ENCODE data around the gene TBC1D20. TPM values are rescaled to one million over a fixed set of nuclear protein-coding genes. Genes with fewer than 3 reads are reported as not detected.

Gene TBC1D20
- total and polyA plus RNA-seq, 2 experiments from 2014 or later = 4.8 to 15.0 TPM

- Mint-ChIP-seq H3K9me3 (peaks cover 12% of the 10 kb centered on the region; the same call in 2 of the 3 replicates), H3K4me1 (no peaks in the 10 kb centered on the region; the same call in 2 of the 3 replicates), H3K4me3 (no peak overlapping the region)
Measured at GRCh38 chr20:415820-416322, 46.5 kb downstream of the TBC1D20 start.

More at GRCh38 chr20:415820-416322, 46.5 kb downstream of the TBC1D20 start:
- no peaks in the 10 kb centered on the region for H3F3A ChIP-seq (replicated peaks; ENCODE audit: low read depth)
- Mint-ChIP-seq H3K27ac (peak overlapping the region; percentile 26), H3K36me3 (ENCODE audit: low read depth) (peaks cover 56% of the 10 kb centered on the region), H3K27me3 (ENCODE audit: insufficient read depth, low read depth, poor library complexity) (peaks cover 5% of the 10 kb centered on the region)
- H3K27ac ChIP-seq (ENCODE audit: low read depth) = peak overlapping the region; percentile 66; the same call in 1 of the 2 replicates
- H3K4me3 ChIP-seq = no peak overlapping the region
- H4K20me1 ChIP-seq (replicated peaks; ENCODE audit: insufficient read depth) = peaks cover 14% of the 10 kb centered on the region
- ATAC-seq = no peak
- H3K79me2 ChIP-seq (replicated peaks; ENCODE audit: insufficient read depth) = peaks cover 31% of the 10 kb centered on the region
- H3K36me3 ChIP-seq (ENCODE audit: insufficient read depth) = peaks cover 18% of the 10 kb centered on the region
- H3K4me1 ChIP-seq (ENCODE audit: insufficient read depth) = no peaks in the 10 kb centered on the region
- no peaks in the 10 kb centered on the region for H3K27me3 ChIP-seq (ENCODE audit: insufficient read depth)
- H2AFZ ChIP-seq = no peak overlapping the region
- H3K4me2 ChIP-seq = no peak overlapping the region
- no peak for TF ChIP-seq STAT1 (IDR thresholded peaks at IDR 0.05; ENCODE audit: unreplicated experiment)
- no peak for TF ChIP-seq CTCF (conservative IDR thresholded peaks at IDR 0.05; ENCODE audit: low read depth in 2 of 2)
- no peak for TF ChIP-seq JUNB (IDR thresholded peaks at IDR 0.05; ENCODE audit: unreplicated experiment)
- no peak for TF ChIP-seq ETS1 (IDR thresholded peaks at IDR 0.05)
- no peak for TF ChIP-seq ZNF331 (CRISPR knock-in tag; IDR thresholded peaks at IDR 0.05; ENCODE audit: low read depth)
- no peak for TF ChIP-seq REST (IDR thresholded peaks at IDR 0.05; ENCODE audit: unreplicated experiment)
- no peak for TF ChIP-seq NANOG (IDR thresholded peaks at IDR 0.05; ENCODE audit: borderline replicate concordance)
- no peak for TF ChIP-seq ZNF114 (CRISPR knock-in tag; IDR thresholded peaks at IDR 0.05)
- TF ChIP-seq EZH2phosphoT487 (IDR thresholded peaks at IDR 0.05; ENCODE audit: unreplicated experiment) = no peak
- no peak for TF ChIP-seq CREB1 (CRISPR knock-in tag; IDR thresholded peaks at IDR 0.05; ENCODE audit: low read depth)
- TF ChIP-seq EZH2 (IDR thresholded peaks at IDR 0.05; ENCODE audit: low read depth, unreplicated experiment) = no peak
- no peak for TF ChIP-seq ZNF462 (CRISPR knock-in tag; IDR thresholded peaks at IDR 0.05)
- no peak for TF ChIP-seq POLR2AphosphoS5 (IDR thresholded peaks at IDR 0.05; ENCODE audit: low read depth)
- DNase-seq (ENCODE audit: low spot score) = no peak
- no peaks in the 10 kb centered on the region for H3K9me2 ChIP-seq (ENCODE audit: insufficient read depth)

Data from GM23338 (cell line).